ENCODE results near the gene CLDN22.

DNA sequence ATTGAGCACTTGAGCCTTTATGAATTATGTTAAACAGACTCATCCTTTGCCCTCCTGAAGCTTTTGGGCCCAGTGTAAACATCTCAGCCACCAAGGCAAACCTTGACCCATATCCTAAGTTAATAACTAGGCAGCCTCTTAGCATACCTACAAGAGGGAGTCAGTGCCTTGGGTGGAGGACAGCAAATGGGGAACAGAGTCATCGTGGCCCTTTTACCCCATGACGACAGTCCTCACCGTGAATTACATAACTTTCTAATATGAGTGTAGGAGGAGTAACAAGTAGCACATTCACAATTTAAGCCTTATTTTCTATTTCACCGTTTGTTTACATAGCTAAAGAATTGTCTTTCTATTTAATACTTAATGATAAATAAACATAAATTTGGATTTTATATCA, 16.8 kb downstream of the CLDN22 start:
- TF ChIP-seq ZSCAN29 (IDR thresholded peaks at IDR 0.05) (no peak), JUNB (IDR thresholded peaks at IDR 0.05) (no peak), FOS (IDR thresholded peaks at IDR 0.05; ENCODE audit: borderline replicate concordance, extremely low read depth, insufficient read length) (no peak), FOXM1 (IDR thresholded peaks at IDR 0.05; ENCODE audit: low read depth, low read length) (no peak), IRF4 (IDR thresholded peaks at IDR 0.05; ENCODE audit: low read depth, low read length) (no peak), ESRRA (IDR thresholded peaks at IDR 0.05; ENCODE audit: low read length) (no peak), CHD1 (IDR thresholded peaks at IDR 0.05; ENCODE audit: low read depth, low read length) (no peak), SUZ12 (IDR thresholded peaks at IDR 0.05; ENCODE audit: unreplicated experiment) (no peak), CREB1 (IDR thresholded peaks at IDR 0.05; ENCODE audit: low read depth) (no peak), TCF12 (IDR thresholded peaks at IDR 0.05; ENCODE audit: low read depth, low read length) (no peak), SREBF1 (IDR thresholded peaks at IDR 0.05; ENCODE audit: low read length) (no peak)
- TF ChIP-seq, protein P1, sequence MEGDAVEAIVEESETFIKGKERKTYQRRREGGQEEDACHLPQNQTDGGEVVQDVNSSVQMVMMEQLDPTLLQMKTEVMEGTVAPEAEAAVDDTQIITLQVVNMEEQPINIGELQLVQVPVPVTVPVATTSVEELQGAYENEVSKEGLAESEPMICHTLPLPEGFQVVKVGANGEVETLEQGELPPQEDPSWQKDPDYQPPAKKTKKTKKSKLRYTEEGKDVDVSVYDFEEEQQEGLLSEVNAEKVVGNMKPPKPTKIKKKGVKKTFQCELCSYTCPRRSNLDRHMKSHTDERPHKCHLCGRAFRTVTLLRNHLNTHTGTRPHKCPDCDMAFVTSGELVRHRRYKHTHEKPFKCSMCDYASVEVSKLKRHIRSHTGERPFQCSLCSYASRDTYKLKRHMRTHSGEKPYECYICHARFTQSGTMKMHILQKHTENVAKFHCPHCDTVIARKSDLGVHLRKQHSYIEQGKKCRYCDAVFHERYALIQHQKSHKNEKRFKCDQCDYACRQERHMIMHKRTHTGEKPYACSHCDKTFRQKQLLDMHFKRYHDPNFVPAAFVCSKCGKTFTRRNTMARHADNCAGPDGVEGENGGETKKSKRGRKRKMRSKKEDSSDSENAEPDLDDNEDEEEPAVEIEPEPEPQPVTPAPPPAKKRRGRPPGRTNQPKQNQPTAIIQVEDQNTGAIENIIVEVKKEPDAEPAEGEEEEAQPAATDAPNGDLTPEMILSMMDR (IDR thresholded peaks at IDR 0.05 in 2 of 3, conservative IDR thresholded peaks at IDR 0.05 in 1 of 3; ENCODE audit: control insufficient read depth in 2 of 3, extremely low read depth in 1 of 3, insufficient read depth in 1 of 3, low read depth in 3 of 3, low read length in 3 of 3), result no peak
- TF ChIP-seq, protein P2, sequence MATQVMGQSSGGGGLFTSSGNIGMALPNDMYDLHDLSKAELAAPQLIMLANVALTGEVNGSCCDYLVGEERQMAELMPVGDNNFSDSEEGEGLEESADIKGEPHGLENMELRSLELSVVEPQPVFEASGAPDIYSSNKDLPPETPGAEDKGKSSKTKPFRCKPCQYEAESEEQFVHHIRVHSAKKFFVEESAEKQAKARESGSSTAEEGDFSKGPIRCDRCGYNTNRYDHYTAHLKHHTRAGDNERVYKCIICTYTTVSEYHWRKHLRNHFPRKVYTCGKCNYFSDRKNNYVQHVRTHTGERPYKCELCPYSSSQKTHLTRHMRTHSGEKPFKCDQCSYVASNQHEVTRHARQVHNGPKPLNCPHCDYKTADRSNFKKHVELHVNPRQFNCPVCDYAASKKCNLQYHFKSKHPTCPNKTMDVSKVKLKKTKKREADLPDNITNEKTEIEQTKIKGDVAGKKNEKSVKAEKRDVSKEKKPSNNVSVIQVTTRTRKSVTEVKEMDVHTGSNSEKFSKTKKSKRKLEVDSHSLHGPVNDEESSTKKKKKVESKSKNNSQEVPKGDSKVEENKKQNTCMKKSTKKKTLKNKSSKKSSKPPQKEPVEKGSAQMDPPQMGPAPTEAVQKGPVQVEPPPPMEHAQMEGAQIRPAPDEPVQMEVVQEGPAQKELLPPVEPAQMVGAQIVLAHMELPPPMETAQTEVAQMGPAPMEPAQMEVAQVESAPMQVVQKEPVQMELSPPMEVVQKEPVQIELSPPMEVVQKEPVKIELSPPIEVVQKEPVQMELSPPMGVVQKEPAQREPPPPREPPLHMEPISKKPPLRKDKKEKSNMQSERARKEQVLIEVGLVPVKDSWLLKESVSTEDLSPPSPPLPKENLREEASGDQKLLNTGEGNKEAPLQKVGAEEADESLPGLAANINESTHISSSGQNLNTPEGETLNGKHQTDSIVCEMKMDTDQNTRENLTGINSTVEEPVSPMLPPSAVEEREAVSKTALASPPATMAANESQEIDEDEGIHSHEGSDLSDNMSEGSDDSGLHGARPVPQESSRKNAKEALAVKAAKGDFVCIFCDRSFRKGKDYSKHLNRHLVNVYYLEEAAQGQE (IDR thresholded peaks at IDR 0.05; ENCODE audit: low read depth, low read length), result no peak
- TF ChIP-seq, protein P3, sequence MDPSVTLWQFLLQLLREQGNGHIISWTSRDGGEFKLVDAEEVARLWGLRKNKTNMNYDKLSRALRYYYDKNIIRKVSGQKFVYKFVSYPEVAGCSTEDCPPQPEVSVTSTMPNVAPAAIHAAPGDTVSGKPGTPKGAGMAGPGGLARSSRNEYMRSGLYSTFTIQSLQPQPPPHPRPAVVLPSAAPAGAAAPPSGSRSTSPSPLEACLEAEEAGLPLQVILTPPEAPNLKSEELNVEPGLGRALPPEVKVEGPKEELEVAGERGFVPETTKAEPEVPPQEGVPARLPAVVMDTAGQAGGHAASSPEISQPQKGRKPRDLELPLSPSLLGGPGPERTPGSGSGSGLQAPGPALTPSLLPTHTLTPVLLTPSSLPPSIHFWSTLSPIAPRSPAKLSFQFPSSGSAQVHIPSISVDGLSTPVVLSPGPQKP (IDR thresholded peaks at IDR 0.05; ENCODE audit: low read depth, low read length), result no peak

Data from GM12878 (cell line).